ENCODE measurements around the gene TOMM5. TPM values are rescaled to one million over a fixed set of nuclear protein-coding genes. Genes with fewer than 3 reads are reported as not detected.
A peak's percentile ranks its signal among the peaks of the same experiment; 100 is the strongest.

The TOMM5 gene
- 52.5 TPM for total RNA-seq (ENCODE audit: unreplicated experiment)
- long read RNA-seq, transcript TOMM5-201 (2 exons, 751 nt): major isoform, 23 of 23 reads
- long read RNA-seq, partial matches to known transcripts: 0 of 23 reads
- long read RNA-seq, other reads (novel, unspliced or antisense): 0 of 23 reads

DNA sequence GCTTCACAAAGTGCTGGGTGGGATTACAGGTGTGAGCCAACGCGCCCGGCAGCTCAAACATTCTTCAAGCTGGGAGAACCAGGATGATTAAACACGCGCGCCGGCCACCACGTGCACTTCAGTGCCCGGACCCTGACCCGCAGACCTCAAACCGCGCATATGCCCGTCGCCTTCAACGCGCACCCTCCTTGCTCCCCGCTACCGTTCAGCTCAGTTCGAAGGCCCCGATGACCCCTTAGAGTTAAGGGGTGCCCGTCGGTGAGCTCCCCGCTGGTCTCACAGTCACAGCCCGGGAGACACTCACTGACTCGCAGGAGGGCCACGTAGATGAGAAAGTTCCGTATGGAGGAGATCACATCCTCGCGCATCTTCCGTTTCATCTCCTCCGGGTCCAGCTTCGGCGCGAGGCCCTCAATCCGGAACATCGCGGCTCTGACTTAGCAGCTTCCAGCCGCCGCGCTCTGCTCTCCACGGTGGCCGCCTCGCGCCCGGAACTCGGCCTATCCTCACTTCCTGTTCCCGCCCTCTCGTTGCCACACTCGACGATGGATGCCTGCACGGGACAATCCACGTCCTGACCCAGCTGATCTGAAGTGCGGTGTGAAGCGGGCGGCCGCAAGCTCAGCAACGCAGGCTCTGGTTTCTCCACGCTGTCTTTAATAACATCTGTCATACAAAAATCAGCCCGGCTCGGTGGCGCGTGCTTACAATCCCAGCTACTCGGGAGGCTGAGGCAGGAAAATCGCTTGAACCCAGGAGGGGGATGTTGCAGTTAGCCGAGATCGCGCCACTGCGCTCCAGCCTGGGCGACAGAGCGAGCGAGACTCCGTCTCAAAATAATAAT lies at the start of gene TOMM5:
Gene TOMM5, minus strand, starts transcription at position 490 of the 844 bp plus-strand sequence. Its CDS starts 65 bp downstream, at position 425.
- peak; percentile 88 for DNase-seq (ENCODE audit: low spot score)
- TF ChIP-seq, protein P1, sequence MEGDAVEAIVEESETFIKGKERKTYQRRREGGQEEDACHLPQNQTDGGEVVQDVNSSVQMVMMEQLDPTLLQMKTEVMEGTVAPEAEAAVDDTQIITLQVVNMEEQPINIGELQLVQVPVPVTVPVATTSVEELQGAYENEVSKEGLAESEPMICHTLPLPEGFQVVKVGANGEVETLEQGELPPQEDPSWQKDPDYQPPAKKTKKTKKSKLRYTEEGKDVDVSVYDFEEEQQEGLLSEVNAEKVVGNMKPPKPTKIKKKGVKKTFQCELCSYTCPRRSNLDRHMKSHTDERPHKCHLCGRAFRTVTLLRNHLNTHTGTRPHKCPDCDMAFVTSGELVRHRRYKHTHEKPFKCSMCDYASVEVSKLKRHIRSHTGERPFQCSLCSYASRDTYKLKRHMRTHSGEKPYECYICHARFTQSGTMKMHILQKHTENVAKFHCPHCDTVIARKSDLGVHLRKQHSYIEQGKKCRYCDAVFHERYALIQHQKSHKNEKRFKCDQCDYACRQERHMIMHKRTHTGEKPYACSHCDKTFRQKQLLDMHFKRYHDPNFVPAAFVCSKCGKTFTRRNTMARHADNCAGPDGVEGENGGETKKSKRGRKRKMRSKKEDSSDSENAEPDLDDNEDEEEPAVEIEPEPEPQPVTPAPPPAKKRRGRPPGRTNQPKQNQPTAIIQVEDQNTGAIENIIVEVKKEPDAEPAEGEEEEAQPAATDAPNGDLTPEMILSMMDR (IDR thresholded peaks at IDR 0.05; ENCODE audit: unreplicated experiment): no peak
- H3K4me3 Mint-ChIP-seq (ENCODE audit: unreplicated experiment): peak within 1 kb of the TSS; percentile 98
- H3K9me3 Mint-ChIP-seq (ENCODE audit: unreplicated experiment): no peaks in the 10 kb centered on the region
- no peaks in the 10 kb centered on the region for H3K27me3 Mint-ChIP-seq (ENCODE audit: unreplicated experiment)
- peak within 1 kb of the TSS; percentile 88 for H3K27ac Mint-ChIP-seq (ENCODE audit: unreplicated experiment)
- peaks cover 8% of the 10 kb centered on the region for H3K4me1 Mint-ChIP-seq (ENCODE audit: unreplicated experiment)
- no peaks in the 10 kb centered on the region for H3K36me3 Mint-ChIP-seq (ENCODE audit: low read depth, unreplicated experiment)

DNA sequence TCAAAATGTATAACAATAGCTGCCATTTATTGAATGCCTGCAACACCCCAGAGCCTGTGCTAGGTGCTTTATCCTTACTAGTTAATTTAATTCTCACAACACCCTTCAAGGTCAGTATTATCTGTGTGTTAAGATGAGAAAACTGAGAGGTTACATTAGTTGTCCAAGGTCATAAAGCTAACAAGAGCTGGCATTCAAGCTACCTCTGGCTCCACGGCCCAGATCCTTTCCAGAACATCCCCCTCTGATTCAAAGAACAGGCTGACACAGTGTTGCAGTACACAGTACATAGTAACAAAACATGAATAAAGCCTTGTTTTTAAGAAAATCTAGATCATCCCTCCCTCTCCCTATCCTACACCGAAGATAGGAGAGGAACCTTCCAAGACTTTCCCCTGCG lies 48.9 kb upstream of the TOMM5 start:
- Mint-ChIP-seq H3K4me3 (ENCODE audit: unreplicated experiment) (no peak overlapping the region), H3K4me1 (ENCODE audit: unreplicated experiment) (peaks cover 1% of the 10 kb centered on the region), H3K27ac (ENCODE audit: unreplicated experiment) (no peak overlapping the region), H3K9me3 (ENCODE audit: unreplicated experiment) (no peaks in the 10 kb centered on the region), H3K36me3 (ENCODE audit: low read depth, unreplicated experiment) (no peaks in the 10 kb centered on the region), H3K27me3 (ENCODE audit: unreplicated experiment) (peaks cover 2% of the 10 kb centered on the region)
- TF ChIP-seq, protein P1 (IDR thresholded peaks at IDR 0.05; ENCODE audit: unreplicated experiment): no peak
- no peak for DNase-seq (ENCODE audit: low spot score)

DNA sequence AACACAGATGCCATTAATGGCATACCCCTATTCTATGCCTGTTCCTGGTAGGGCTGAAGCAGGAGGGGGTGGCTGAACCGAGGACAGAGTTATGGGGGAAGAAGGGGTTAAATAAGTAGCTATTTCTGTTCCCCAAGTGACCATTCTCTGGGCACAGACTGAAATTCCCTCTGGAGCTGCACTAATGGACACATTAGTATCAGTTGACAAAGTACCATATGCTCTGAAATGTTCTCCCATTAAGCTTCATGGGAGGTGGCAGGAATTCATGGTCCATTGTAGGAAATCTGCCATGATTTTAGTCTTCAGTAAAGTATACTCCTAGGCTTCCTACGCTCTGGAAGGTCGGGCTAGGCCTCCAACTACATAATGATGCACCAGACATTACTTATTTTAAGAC lies 47.8 kb upstream of the TOMM5 start:
- H3K4me3 Mint-ChIP-seq (ENCODE audit: unreplicated experiment): no peak overlapping the region
- no peak for DNase-seq (ENCODE audit: low spot score)
- TF ChIP-seq, protein P1 (IDR thresholded peaks at IDR 0.05; ENCODE audit: unreplicated experiment): no peak
- H3K27ac Mint-ChIP-seq (ENCODE audit: unreplicated experiment): no peak overlapping the region
- no peaks in the 10 kb centered on the region for H3K4me1 Mint-ChIP-seq (ENCODE audit: unreplicated experiment)
- H3K9me3 Mint-ChIP-seq (ENCODE audit: unreplicated experiment): no peaks in the 10 kb centered on the region
- no peaks in the 10 kb centered on the region for H3K36me3 Mint-ChIP-seq (ENCODE audit: low read depth, unreplicated experiment)
- peaks cover 2% of the 10 kb centered on the region for H3K27me3 Mint-ChIP-seq (ENCODE audit: unreplicated experiment)

DNA sequence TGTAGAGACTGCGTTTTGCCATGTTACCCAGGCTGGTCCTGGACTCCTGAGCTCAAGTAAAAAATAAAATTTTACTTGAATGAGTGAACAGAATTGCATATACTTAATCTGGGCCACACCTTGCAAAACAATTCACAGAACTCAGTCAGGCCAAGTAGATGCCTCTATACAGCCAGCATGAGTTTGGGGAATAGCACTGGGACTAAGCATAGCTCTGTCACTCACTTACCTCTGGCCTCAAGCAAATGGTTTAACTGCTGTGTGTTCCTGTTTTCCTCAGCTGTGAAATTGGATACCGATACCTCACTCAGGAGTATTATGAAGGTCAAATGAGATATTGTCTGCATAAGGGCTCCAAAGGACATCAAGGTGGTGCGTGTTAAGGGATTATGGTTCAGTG lies 47.4 kb upstream of the TOMM5 start:
- H3K4me3 Mint-ChIP-seq (ENCODE audit: unreplicated experiment): no peak overlapping the region
- H3K4me1 Mint-ChIP-seq (ENCODE audit: unreplicated experiment): no peaks in the 10 kb centered on the region
- TF ChIP-seq, protein P1 (IDR thresholded peaks at IDR 0.05; ENCODE audit: unreplicated experiment): no peak
- no peak for DNase-seq (ENCODE audit: low spot score)
- H3K27me3 Mint-ChIP-seq (ENCODE audit: unreplicated experiment): peaks cover 2% of the 10 kb centered on the region
- H3K36me3 Mint-ChIP-seq (ENCODE audit: low read depth, unreplicated experiment): no peaks in the 10 kb centered on the region
- H3K9me3 Mint-ChIP-seq (ENCODE audit: unreplicated experiment): no peaks in the 10 kb centered on the region
- no peak overlapping the region for H3K27ac Mint-ChIP-seq (ENCODE audit: unreplicated experiment)

All from endothelial cell (in vitro differentiated cells).